GM20431 (cell line): ENCODE results near the gene AMY1C.
"Not testable (repeated sequence)": the region's sequence is repeated elsewhere in the genome, so short reads cannot be mapped to it uniquely, and the experiment has no call there.

Experiments
- in situ Hi-C: fragments of 300-500 bp; cut with MseI, MboI; formaldehyde crosslinking; loops from one replicate; pipeline ENCODE4 v1.15.0; 2020; ENCODE audit warnings: low sequenced_read_pairs; ENCODE audit not compliant: unreplicated experiment

The AMY1C gene

GRCh38 chr1:103749598-103749997, at the start of gene AMY1C:
TSS of gene AMY1C (plus strand) at chr1:103749898. CDS start at chr1:103750470, 572 bp downstream.
- in situ Hi-C loops, result not testable (repeated sequence)

- in situ Hi-C loops, result not testable (repeated sequence)
Observed at GRCh38 chr1:103700669-103701068, 49.0 kb upstream of the AMY1C start.

- in situ Hi-C loops, result not testable (repeated sequence)
Observed at GRCh38 chr1:103701256-103701655, 48.4 kb upstream of the AMY1C start.

- in situ Hi-C loops, result not testable (repeated sequence)
Observed at GRCh38 chr1:103707670-103708069, 42.0 kb upstream of the AMY1C start.

DNA sequence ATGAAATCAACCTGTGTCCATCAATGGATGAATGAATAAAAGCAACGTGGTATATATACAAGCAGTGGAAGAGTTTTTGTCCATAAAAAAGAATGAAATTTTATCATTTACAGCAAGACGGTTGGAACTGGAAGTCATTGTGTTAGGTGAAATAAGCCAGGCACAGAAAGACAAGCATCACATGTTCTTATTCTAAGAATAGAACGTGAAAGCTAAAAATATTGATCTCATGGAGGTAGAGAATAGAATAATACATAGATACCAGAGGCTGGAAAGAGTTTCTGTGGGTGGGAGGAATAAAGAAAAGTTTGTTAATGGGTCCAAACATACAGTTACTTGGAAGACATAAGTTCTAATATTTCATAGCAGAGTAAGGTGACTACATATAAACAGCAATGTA, 39.3 kb upstream of the AMY1C start:
- in situ Hi-C loops, result not testable (repeated sequence)

- in situ Hi-C loops, result not testable (repeated sequence)
Observed at GRCh38 chr1:103717404-103717803, 32.3 kb upstream of the AMY1C start.

- in situ Hi-C loops, result not testable (repeated sequence)
Observed at GRCh38 chr1:103721473-103721872, 28.2 kb upstream of the AMY1C start.

- in situ Hi-C loops, result not testable (repeated sequence)
Observed at GRCh38 chr1:103735334-103735733, 14.4 kb upstream of the AMY1C start.

GRCh38 chr1:103738031-103738430, 11.7 kb upstream of the AMY1C start:
- in situ Hi-C loops, result not testable (repeated sequence)

DNA sequence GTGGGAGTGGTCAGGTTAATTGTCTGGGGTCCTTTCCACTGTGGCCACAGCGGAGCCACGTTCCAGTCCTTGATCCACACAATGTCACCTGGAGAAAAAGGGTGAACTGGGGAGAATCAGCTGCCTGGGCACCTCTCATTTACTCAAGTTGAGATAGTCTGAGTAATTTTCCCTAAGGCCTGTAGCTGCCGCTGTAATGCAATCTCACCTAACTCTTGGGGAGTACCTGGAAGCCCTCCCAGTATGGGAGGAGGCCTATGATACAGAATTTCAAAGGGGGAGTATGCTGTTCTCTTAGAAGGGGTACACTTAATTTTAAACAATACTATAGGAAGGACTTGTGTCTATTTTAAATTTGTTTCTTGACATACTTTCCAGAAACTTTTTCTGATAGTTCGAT, 5.2 kb upstream of the AMY1C start:
- in situ Hi-C loops, result not testable (repeated sequence)

DNA sequence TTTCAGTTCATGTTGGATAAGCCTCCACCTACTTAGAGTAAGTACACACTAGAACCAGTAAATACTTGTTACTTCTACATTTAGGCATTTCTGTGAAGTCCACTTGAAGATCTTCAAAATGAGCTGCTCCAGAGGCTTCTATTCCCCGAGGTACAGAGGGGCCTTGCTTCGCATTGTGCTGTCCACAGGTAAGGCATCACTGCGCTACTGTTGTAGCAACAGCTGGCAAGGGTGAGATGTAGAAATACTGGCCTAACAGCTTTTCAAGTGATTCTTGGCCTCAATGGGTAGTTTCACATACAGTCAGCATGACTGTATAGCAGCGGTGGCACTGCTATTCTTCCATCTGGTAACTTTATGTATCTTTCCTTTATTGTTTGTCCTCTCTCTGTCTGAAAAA, 4.7 kb upstream of the AMY1C start:
- in situ Hi-C loops, result not testable (repeated sequence)

DNA sequence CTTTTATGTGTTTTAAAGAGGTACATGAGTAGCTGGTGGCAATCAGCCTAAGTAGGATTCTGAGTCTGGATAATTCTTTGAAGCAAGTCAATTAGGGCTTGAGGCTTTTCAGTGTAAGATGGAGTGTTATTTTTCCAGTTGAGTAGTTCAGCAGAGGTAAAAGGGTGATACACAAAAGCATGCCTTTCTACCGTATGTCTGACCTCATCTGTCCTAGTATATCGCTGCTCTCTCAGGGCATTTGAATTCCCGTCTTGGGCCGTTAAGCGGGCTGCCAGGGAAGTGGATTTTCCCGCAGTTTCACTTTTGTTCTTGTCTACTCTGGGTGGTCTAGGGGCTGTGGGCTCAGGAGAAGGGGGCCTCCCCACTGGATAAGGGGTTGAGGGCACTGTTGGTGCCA, 1.4 kb upstream of the AMY1C start:
- in situ Hi-C loops, result not testable (repeated sequence)

DNA sequence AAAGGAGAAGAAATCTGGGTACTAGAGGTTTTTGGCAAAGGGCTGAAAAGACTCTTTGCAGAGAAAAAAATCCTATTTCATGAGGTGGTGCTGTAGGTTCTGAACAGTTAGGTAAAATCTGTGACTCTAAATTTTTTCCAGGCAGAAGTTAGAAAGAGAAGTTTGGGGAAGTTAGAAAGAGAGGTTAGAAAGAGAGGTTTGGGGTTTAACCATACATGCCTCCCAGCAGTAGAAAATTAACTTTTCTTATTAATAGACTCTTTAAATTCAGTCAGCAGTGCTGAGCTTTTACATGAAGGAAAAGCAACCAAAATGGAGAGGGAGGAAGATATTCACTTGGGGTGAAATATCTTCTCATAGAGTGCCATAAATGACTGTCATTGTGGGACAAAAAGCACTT, 12.2 kb downstream of the AMY1C start:
- in situ Hi-C loops, result no loop called here

GRCh38 chr1:103779932-103780331, 30.2 kb downstream of the AMY1C start:
- in situ Hi-C loops, result no loop called here

- in situ Hi-C loops, result no loop called here
Observed at GRCh38 chr1:103783944-103784377, 34.3 kb downstream of the AMY1C start.

DNA sequence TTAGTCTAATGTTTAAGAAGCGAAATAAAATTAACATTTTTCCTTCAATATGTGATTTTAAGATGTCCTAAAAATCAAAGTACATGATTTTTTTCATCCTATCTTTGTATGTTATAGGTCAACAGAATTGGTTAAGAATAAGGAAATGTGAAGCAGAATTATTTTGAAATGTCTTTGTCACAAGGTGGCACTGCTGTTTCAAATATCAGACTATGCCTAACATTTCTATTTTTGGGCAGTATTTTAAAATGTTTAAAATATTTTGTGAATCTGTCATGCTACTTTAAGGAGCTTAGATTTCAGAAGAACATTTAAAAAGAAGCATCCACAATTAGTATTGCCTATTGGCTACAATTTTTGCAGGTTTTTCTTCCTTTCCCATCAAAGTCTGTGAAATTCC, 38.7 kb downstream of the AMY1C start:
- in situ Hi-C loops, result no loop called here

DNA sequence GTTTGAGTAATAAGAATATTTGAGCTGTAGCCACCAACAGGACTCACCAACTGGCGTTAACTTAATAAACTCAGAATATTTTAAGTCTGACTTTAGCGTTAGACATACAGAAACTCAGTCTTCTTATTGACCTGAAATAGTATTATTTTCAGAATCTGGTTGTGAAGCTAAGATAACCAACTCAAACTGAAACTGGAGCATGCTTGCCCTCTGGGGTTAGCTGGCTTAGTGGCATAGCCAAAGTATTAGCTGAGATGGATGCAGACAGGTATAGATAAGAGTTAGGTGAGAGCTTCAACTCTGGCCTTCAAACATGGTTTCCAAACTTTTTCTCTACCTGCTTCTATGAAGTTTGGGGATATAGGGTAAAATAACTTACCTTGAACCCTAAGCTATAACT, 40.5 kb downstream of the AMY1C start:
- in situ Hi-C loops, result no loop called here
